Spleen (tissue), 7 donors: Measurements from ENCODE around the gene DBH.

ENCODE experiments used
- CTCF ChIP-seq, 11 experiments: fragments of 200-600 bp in 7 of 11; fragments of 450-650 bp in 4 of 11; sonication (generic) in 4 of 11; IDR thresholded peaks in 8 of 11; conservative IDR thresholded peaks in 3 of 11; 1 replicate in 7 of 11; 2 replicates in 4 of 11; pipeline versions ENCODE4 v1.4.0 to v1.8.0; 2016 to 2021; ENCODE audit warnings: antibody characterized with exemption in 11 of 11, inconsistent platforms in 4 of 11, mild to moderate bottlenecking in 1 of 11
- POLR2A ChIP-seq, 3 donors: fragments of 450-650 bp; IDR thresholded peaks; one replicate each; pipeline ENCODE4 v1.5.1; 2017; ENCODE audit warnings: antibody characterized with exemption in 3 of 3, mild to moderate bottlenecking in 1 of 3
- POLR2AphosphoS5 ChIP-seq, 3 donors: sonication (generic); formaldehyde crosslinking; IDR thresholded peaks; one replicate each; pipeline ENCODE4 v1.5.1; 2017; ENCODE audit warnings: antibody characterized with exemption in 3 of 3
- donor health status: DM: no; HTN: no; CAD: no; lungs with moderate emphysema.
- donor health status: DM: no; HTN: no; CAD: no.
- donor health status: DM: no; HTN: no; CAD: no.

DNA sequence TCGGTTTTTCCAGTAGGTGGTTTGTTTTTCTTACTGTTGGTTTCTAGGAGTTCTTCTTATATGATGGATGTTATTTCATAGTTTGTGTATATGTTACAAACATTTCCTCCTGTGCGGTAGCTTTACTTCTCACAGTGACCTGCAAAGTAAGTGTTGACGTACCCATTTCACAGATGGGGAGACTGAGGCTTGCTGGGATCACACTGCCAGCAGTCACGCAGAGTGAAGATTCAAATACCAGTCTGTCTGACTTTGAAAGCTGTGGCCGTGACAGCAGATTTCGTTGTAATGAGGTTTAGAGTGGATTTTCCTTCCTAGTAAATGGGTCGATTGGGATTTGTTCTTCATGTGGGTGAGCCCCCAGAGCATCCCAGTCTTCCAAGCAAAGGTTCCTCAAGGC lies 13.0 kb downstream of the DBH start:
- TF ChIP-seq CTCF (IDR thresholded peaks at IDR 0.05 in 8 of 11, conservative IDR thresholded peaks at IDR 0.05 in 3 of 11) (no peak), POLR2A (IDR thresholded peaks at IDR 0.05) (no peak), POLR2AphosphoS5 (IDR thresholded peaks at IDR 0.05) (no peak)
